ENCODE measurements around the gene CYP27A1.

DNA sequence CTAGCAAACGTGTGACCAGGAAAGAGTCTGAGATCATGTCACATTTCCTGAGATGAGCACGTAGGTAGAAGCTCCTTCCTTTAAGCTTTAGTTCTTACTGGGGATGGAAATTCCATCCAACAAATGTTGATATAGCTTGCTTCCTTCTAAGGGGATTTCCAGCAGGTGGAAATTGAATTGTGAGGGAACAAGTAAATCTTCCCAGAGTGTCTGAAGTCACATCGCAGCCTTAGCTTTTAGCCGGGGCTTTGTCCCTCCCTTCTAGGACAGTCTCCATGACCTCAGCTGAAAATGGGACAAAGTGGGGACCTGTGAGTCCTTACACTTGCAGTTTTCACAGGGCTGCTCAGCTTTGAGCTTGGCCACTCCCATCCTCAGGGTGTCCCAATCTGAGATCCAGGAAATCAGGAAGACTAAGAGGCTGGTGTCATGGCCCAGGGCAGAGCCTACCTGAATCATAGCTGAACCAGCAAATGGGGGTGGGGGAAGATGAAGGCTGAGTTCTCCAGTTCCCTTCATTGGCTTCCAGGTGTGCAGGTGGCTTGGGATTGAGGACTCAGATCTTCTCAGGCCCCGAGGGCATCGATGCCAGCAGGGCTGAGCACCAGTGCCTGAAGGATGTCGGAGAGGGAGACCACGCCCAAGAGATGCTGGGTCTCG is 41.4 kb downstream of the CYP27A1 start:
- TF ChIP-seq POLR2A (IDR thresholded peaks at IDR 0.05; ENCODE audit: low read length), result no peak
- TF ChIP-seq GATA1 (IDR thresholded peaks at IDR 0.05; ENCODE audit: low read depth, low read length), result no peak

Data from erythroblast (primary cell).